SK-N-SH (cell line): ENCODE results near the gene GPM6B. TPM values are rescaled to one million over a fixed set of nuclear protein-coding genes. Genes with fewer than 3 reads are reported as not detected.

ENCODE experiments used
- CTCF ChIA-PET: fragments of 300-600, 350-600 bp; formaldehyde crosslinking; extraction: SDS; loops from one replicate; lab custom pipeline; 2021; lab: Yijun Ruan, JAX
- POLR2A ChIA-PET: fragments of 350-600 bp; sonication (Branson Sonifier 250); formaldehyde crosslinking; extraction: SDS; loops from one replicate; lab custom pipeline; 2020; ENCODE audit warnings: antibody characterized with exemption, inconsistent platforms; lab: Yijun Ruan, JAX
- DNase-seq: peaks from one replicate; pipeline ENCODE4 v3.0.0; 2012
- H2AFZ ChIP-seq: fragments of 200-600 bp; sonication (generic); 2 replicates; pipeline ENCODE4 v1.8.1; 2016; ENCODE audit warnings: antibody characterized with exemption, mild to moderate bottlenecking, low read depth
- H3F3A ChIP-seq: fragments of 200-600 bp; sonication (generic); replicated peaks from 2 replicates; pipeline ENCODE3; 2016; ENCODE audit warnings: antibody characterized with exemption, mild to moderate bottlenecking; ENCODE audit not compliant: insufficient read depth
- H3K27ac ChIP-seq, 2 experiments: fragments of 200-500 bp in 1 of 2; fragments of 200-600 bp in 1 of 2; sonication (Bioruptor generic) in 1 of 2; sonication (generic), shearing (Covaris generic) in 1 of 2; 2 replicates each; pipeline versions ENCODE4 v1.5.1 to v1.6.1; 2014 to 2016; ENCODE audit warnings: low read depth in 2 of 2, inconsistent platforms in 1 of 2, low read length in 1 of 2, mild to moderate bottlenecking in 1 of 2, mixed read lengths in 1 of 2
- H3K27me3 ChIP-seq: fragments of 200-600 bp; sonication (generic), shearing (Covaris generic); 2 replicates; pipeline ENCODE4 v1.6.1; 2016; ENCODE audit warnings: mixed run types; ENCODE audit not compliant: insufficient read depth
- H3K36me3 ChIP-seq, 2 experiments: fragments of 200-500 bp in 1 of 2; fragments of 200-600 bp in 1 of 2; sonication (Bioruptor generic) in 1 of 2; sonication (generic) in 1 of 2; replicated peaks in 1 of 2; 2 replicates each; pipeline versions ENCODE3 to v1.5.1; 2014 to 2016; ENCODE audit warnings: low read length in 1 of 2, mild to moderate bottlenecking in 1 of 2; ENCODE audit not compliant: insufficient read depth in 2 of 2, control insufficient read depth in 1 of 2
- H3K4me1 ChIP-seq, 2 experiments: fragments of 200-500 bp in 1 of 2; fragments of 200-600 bp in 1 of 2; sonication (Bioruptor generic) in 1 of 2; sonication (generic), shearing (Covaris generic) in 1 of 2; 2 replicates each; pipeline versions ENCODE4 v1.5.1 to v1.6.1; 2014 to 2016; ENCODE audit warnings: low read depth in 1 of 2, low read length in 1 of 2, mixed run types in 1 of 2; ENCODE audit not compliant: insufficient read depth in 2 of 2, control insufficient read depth in 1 of 2
- H3K4me2 ChIP-seq: fragments of 200-600 bp; sonication (generic), shearing (Covaris generic); 2 replicates; pipeline ENCODE4 v1.6.1; 2017; ENCODE audit warnings: mixed run types
- H3K4me3 ChIP-seq, 2 experiments: fragments of 200-500 bp in 1 of 2; fragments of 200-600 bp in 1 of 2; sonication (Bioruptor generic) in 1 of 2; sonication (generic), shearing (Covaris generic) in 1 of 2; 2 replicates each; pipeline versions ENCODE4 v1.5.1 to v1.8.1; 2014 to 2016; ENCODE audit warnings: low read depth in 2 of 2, inconsistent platforms in 1 of 2, low read length in 1 of 2, mild to moderate bottlenecking in 1 of 2, mixed read lengths in 1 of 2, moderate library complexity in 1 of 2
- H3K79me2 ChIP-seq: fragments of 200-600 bp; sonication (generic); 2 replicates; pipeline ENCODE4 v1.8.1; 2017; ENCODE audit warnings: mild to moderate bottlenecking; ENCODE audit not compliant: insufficient read depth
- H3K9ac ChIP-seq: fragments of 200-600 bp; sonication (generic); 2 replicates; pipeline ENCODE4 v1.6.1; 2017; ENCODE audit warnings: mixed run types
- H3K9me2 ChIP-seq: fragments of 200-600 bp; sonication (generic); 2 replicates; pipeline ENCODE4 v1.6.1; 2017; ENCODE audit warnings: mixed run types
- H3K9me3 ChIP-seq: fragments of 200-600 bp; sonication (generic); 2 replicates; pipeline ENCODE4 v1.6.1; 2017; ENCODE audit warnings: mixed run types, mild to moderate bottlenecking, moderate library complexity
- H4K20me1 ChIP-seq: fragments of 200-600 bp; sonication (generic); 2 replicates; pipeline ENCODE4 v1.6.1; 2017; ENCODE audit warnings: mild to moderate bottlenecking, mixed run types; ENCODE audit not compliant: insufficient read depth
- CHD2 ChIP-seq: fragments of 150-350 bp; IDR thresholded peaks from 2 replicates; pipeline ENCODE4 v1.6.1; 2018; ENCODE audit warnings: low read length; ENCODE audit not compliant: partially characterized antibody
- EP300 ChIP-seq, 2 experiments: IDR thresholded peaks; 2 replicates each; pipeline versions ENCODE4 v1.4.0 to v1.6.1; 2012; ENCODE audit warnings: borderline replicate concordance in 1 of 2, low read depth in 1 of 2, low read length in 1 of 2
- FOSL2 ChIP-seq: IDR thresholded peaks from 2 replicates; pipeline ENCODE4 v1.4.0; 2012; ENCODE audit warnings: low read depth, mild to moderate bottlenecking, moderate library complexity, borderline replicate concordance
- GATA2 ChIP-seq: sonication (generic); formaldehyde crosslinking; IDR thresholded peaks from 2 replicates; pipeline ENCODE4 v1.5.0; 2020; ENCODE audit warnings: mild to moderate bottlenecking, missing genetic modification reagents
- JUND ChIP-seq: IDR thresholded peaks from 2 replicates; pipeline ENCODE4 v1.4.0; 2012
- NRF1 ChIP-seq: IDR thresholded peaks from 2 replicates; pipeline ENCODE4 v1.6.1; 2012; ENCODE audit warnings: low read depth, mild to moderate bottlenecking, low read length
- RAD21 ChIP-seq: IDR thresholded peaks from 2 replicates; pipeline ENCODE4 v1.6.1; 2012; ENCODE audit warnings: mild to moderate bottlenecking, low read length
- RCOR1 ChIP-seq: fragments of 150-350 bp; IDR thresholded peaks from 2 replicates; pipeline ENCODE4 v1.6.1; 2017; ENCODE audit warnings: antibody characterized with exemption, low read length
- SIN3A ChIP-seq: IDR thresholded peaks from 2 replicates; pipeline ENCODE4 v1.6.1; 2012; ENCODE audit warnings: low read depth, mild to moderate bottlenecking, low read length, moderate library complexity, borderline replicate concordance
- USF1 ChIP-seq: IDR thresholded peaks from 2 replicates; pipeline ENCODE4 v1.4.0; 2012; ENCODE audit warnings: low read depth, borderline replicate concordance
- YY1 ChIP-seq: IDR thresholded peaks from 2 replicates; pipeline ENCODE4 v1.4.0; 2012; ENCODE audit warnings: low read depth, mild to moderate bottlenecking
- WGBS: methylation state at CpG from one replicate; pipeline ENCODE4 v1.1.6; 2017; ENCODE audit warnings: low lambda C conversion rate; 5-methylcytosine and 5-hydroxymethylcytosine counted together
- polyA plus RNA-seq, 3 experiments: library from polyadenylated mRNA; depleted of rRNA; stranded (reverse); fragments of >200 nt; gene quantifications; 2 replicates each; pipeline ENCODE4 v1.2.3, GENCODE V29; 2012
- TF ChIP-seq, protein P1 (sequence below): IDR thresholded peaks from 2 replicates; pipeline ENCODE4 v1.4.0; 2012; ENCODE audit warnings: low read depth

The GPM6B gene
- polyA plus RNA-seq, 1 of the 3 experiments (the other 2 are of a cell fraction) = 1.2 TPM

DNA sequence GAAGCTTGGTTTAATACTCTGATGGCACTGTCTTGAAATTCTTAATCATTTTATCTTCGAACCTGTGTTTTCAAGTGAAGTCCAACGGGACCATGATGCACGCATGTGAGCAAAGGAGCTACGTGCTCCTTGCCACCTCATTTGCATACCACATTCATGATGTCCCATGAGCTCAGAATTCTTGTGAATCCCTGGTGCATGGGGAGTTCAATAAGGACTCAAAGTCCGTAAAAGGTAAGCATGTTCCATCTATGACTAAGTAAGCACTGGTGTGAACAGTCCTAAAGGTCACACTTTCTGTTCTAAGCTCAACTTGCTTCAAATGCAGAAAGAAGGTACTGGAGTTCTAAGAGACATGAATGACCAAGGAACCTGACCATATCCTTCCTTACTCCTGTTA, 13.1 kb upstream of the GPM6B start:
- H3K27me3 ChIP-seq = no peaks in the 10 kb centered on the region
- no peak for TF ChIP-seq JUND
- TF ChIP-seq SIN3A = no peak
- TF ChIP-seq RAD21 = no peak
- TF ChIP-seq, all 33 proteins: peak for 0
- Histone ChIP-seq H3K4me1 (no peaks in the 10 kb centered on the region), H3F3A (no peaks in the 10 kb centered on the region), H2AFZ (no peak overlapping the region), H3K9ac (no peak overlapping the region), H3K79me2 (no peaks in the 10 kb centered on the region), H3K9me2 (no peaks in the 10 kb centered on the region), H3K27ac (no peak overlapping the region), H3K4me3 (no peak overlapping the region), H3K36me3 (no peaks in the 10 kb centered on the region), H3K9me3 (no peaks in the 10 kb centered on the region), H4K20me1 (no peaks in the 10 kb centered on the region), H3K4me2 (no peak overlapping the region)
- CTCF ChIA-PET = interaction anchor here (0.9 kb wide), 1 partner anchor 16 kb away, joined by 3 read pairs; no protein-coding TSS in a partner anchor
- POLR2A ChIA-PET = no interaction called here
- DNase-seq = no peak
- 25% methylated on average over 5 of the region's 5 CpGs for WGBS

GRCh38 chrX:13828392-13828791, 11.5 kb upstream of the GPM6B start:
- Histone ChIP-seq H3K9me3 (no peaks in the 10 kb centered on the region), H3K9ac (no peak overlapping the region), H3K79me2 (no peaks in the 10 kb centered on the region), H3K27me3 (no peaks in the 10 kb centered on the region; the same call in 1 of the 2 replicates), H4K20me1 (no peaks in the 10 kb centered on the region), H3K36me3 (no peaks in the 10 kb centered on the region), H3K9me2 (no peaks in the 10 kb centered on the region), H3K27ac (no peak overlapping the region), H3K4me2 (no peak overlapping the region), H2AFZ (no peak overlapping the region), H3F3A (no peaks in the 10 kb centered on the region), H3K4me3 (no peak overlapping the region), H3K4me1 (no peaks in the 10 kb centered on the region)
- ChIA-PET POLR2A (no interaction called here), CTCF (no interaction called here)
- TF ChIP-seq EP300 (IDR thresholded peaks at IDR 0.05; ENCODE audit: borderline replicate concordance in 1 of 2, low read depth in 1 of 2, low read length in 1 of 2) = no peak
- no peak for TF ChIP-seq GATA2 (CRISPR knock-in tag)
- no peak for TF ChIP-seq NRF1
- no peak for TF ChIP-seq YY1
- no peak for TF ChIP-seq FOSL2
- no peak for DNase-seq
- WGBS = 26% methylated on average over 4 of the region's 4 CpGs

DNA sequence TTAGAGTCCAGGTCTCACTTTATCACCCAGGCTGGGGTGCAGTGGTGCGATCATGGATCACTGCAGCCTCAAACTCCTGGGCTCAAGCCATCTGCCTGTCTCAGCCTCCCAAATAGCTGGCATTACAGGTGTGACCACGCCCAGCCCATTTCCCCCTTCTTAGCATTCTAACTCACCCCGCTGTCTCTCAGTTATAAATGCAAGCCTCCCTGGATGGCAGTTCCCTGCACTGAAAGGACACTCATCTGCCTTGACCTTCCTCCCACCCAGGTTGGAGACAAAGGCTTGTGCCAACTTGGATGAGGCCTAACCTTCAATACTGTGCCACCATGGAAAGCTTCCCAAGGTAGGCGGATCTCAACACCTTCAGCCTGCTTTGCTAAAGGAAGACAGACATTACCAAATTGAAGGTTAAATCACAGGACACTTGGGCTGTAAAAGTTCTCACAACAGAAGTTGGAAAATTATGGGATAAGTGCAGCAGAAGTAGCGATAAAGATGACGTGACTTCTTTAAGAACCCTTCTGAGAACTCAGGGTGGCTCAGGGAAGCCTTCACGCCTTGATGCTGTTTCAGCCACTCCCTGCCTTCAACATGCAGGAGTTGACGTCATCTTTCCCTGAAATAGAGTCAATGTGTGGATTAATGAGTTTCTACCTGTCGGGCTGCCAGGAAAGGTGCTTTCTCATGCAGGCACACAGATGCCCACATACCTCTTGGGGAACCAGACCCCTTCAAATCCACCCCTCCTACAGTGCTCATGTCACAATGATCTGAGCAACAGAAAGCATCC, 10.6 kb upstream of the GPM6B start:
- no peak overlapping the region for H3K27ac ChIP-seq
- no peaks in the 10 kb centered on the region for H3K4me1 ChIP-seq
- TF ChIP-seq CHD2 (no peak), RCOR1 (no peak), JUND (no peak), NRF1 (no peak), USF1 (no peak)
- TF ChIP-seq, protein P1, sequence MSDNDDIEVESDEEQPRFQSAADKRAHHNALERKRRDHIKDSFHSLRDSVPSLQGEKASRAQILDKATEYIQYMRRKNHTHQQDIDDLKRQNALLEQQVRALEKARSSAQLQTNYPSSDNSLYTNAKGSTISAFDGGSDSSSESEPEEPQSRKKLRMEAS = no peak
- H3F3A ChIP-seq = no peaks in the 10 kb centered on the region
- DNase-seq = no peak
- H3K27me3 ChIP-seq = no peaks in the 10 kb centered on the region; the same call in 1 of the 2 replicates
- POLR2A ChIA-PET = no interaction called here
- no peaks in the 10 kb centered on the region for H3K79me2 ChIP-seq
- 32% methylated on average over 9 of the region's 9 CpGs for WGBS
- H4K20me1 ChIP-seq = no peaks in the 10 kb centered on the region
- H3K4me3 ChIP-seq = no peak overlapping the region
- H3K9ac ChIP-seq = no peak overlapping the region
- H3K36me3 ChIP-seq = no peaks in the 10 kb centered on the region
- no peaks in the 10 kb centered on the region for H3K9me3 ChIP-seq
- H2AFZ ChIP-seq = no peak overlapping the region
- no peak overlapping the region for H3K4me2 ChIP-seq
- no peaks in the 10 kb centered on the region for H3K9me2 ChIP-seq
- CTCF ChIA-PET = no interaction called here
